Neutrophil (primary cell): ENCODE data around the gene JMJD8.

Source experiments
- H3K27ac ChIP-seq: fragments of 200-600 bp; sonication (generic); 2 replicates; pipeline ENCODE4 v1.5.1; 2016; ENCODE audit warnings: mild to moderate bottlenecking, moderate library complexity
- H3K27me3 ChIP-seq: fragments of 200-600 bp; sonication (generic); 2 replicates; pipeline ENCODE4 v1.6.0; 2016; ENCODE audit warnings: mild to moderate bottlenecking
- H3K36me3 ChIP-seq: fragments of 200-600 bp; sonication (generic); 2 replicates; pipeline ENCODE4 v1.5.1; 2017
- H3K4me1 ChIP-seq, 2 experiments: fragments of 200-600 bp in 1 of 2; sonication (generic) in 1 of 2; 1 replicate in 1 of 2; 2 replicates in 1 of 2; pipeline versions ENCODE4 v1.5.1 to v1.6.1; 2013 to 2016; ENCODE audit warnings: low read depth in 1 of 2, low read length in 1 of 2, mild to moderate bottlenecking in 1 of 2, moderate library complexity in 1 of 2; ENCODE audit not compliant: control insufficient read depth in 1 of 2, insufficient read depth in 1 of 2
- H3K4me3 ChIP-seq, 2 experiments: fragments of 200-600 bp in 1 of 2; sonication (generic) in 1 of 2; 1 replicate in 1 of 2; 2 replicates in 1 of 2; pipeline ENCODE4 v1.5.1; 2013 to 2016; ENCODE audit warnings: low read depth in 1 of 2, low read length in 1 of 2, mild to moderate bottlenecking in 1 of 2, moderate library complexity in 1 of 2
- H3K9me3 ChIP-seq: fragments of 200-600 bp; sonication (generic); 2 replicates; pipeline ENCODE4 v1.5.1; 2016
- TF ChIP-seq, protein P1 (sequence below): fragments of 200-600 bp; sonication (generic); IDR thresholded peaks from 2 replicates; pipeline ENCODE4 v1.5.1; 2016; ENCODE audit warnings: antibody characterized with exemption

The JMJD8 gene

DNA sequence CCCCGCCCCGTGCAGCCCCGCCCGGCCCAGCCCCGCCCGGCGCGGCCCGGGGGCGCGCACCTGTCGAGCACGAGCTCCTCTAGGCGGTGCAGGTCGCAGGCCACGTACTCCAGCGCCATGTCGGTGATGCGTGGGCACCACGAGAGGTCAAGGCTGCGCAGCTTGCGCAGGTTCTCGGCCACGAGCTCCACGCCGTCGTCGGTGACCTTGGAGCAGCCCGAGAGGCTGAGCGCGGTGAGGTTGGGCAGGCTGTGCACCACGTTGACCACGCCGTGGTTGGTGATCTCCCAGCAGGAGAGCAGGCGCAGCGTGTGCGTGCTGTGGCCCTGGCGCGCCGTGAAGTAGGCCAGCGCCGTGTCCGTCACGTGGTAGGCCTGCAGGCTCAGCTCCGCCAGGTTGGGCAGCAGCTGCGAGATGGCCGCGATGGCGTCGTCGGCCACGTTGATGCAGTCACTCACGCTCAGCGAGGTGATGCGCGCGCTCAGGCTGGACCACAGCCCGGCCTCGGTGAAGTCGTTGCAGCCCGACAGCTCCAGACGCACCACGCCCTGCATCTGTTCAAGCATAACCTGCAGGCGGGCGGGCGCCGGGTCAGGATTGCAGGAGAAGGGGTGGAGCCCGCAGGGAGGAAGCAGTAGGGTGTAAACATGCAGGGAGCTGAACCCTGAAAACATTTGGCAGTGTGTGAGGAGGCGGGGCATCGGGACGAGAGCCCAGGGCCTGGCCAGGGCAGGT is 11.4 kb upstream of the JMJD8 start:
- Histone ChIP-seq H3K36me3 (no peaks in the 10 kb centered on the region), H3K4me3 (peak overlapping the region; percentile 53 to 60), H3K27ac (no peak overlapping the region), H3K9me3 (no peaks in the 10 kb centered on the region), H3K4me1 (peaks cover 8 to 21% of the 10 kb centered on the region in 2 experiments), H3K27me3 (peaks cover 100% of the 10 kb centered on the region)
- TF ChIP-seq, protein P1, sequence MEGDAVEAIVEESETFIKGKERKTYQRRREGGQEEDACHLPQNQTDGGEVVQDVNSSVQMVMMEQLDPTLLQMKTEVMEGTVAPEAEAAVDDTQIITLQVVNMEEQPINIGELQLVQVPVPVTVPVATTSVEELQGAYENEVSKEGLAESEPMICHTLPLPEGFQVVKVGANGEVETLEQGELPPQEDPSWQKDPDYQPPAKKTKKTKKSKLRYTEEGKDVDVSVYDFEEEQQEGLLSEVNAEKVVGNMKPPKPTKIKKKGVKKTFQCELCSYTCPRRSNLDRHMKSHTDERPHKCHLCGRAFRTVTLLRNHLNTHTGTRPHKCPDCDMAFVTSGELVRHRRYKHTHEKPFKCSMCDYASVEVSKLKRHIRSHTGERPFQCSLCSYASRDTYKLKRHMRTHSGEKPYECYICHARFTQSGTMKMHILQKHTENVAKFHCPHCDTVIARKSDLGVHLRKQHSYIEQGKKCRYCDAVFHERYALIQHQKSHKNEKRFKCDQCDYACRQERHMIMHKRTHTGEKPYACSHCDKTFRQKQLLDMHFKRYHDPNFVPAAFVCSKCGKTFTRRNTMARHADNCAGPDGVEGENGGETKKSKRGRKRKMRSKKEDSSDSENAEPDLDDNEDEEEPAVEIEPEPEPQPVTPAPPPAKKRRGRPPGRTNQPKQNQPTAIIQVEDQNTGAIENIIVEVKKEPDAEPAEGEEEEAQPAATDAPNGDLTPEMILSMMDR: no peak

DNA sequence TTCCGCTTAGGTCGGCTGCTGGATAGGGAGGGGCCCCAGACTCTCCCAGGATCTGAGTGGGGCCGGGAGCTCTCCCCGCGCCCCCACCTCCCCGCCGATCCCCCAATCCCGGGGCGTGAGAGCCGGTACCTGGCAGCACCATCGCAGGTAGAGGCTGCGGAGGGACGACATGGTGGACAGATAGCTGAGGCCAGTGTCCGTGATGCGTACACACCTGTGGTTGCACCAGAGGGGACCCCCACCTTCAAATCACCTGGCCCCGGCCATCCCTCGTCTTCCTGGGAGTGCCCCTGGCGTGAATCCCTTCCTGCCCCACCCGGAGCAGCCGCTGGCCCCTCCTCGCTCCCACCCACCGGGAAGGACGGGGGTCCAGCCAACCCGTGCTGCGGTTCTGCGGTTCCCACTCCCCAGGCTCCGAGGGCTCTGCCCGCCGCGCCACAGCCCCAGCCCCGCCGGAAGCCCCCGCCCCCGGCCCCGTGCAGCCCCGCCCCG is 10.8 kb upstream of the JMJD8 start:
- TF ChIP-seq, protein P1: no peak
- H3K4me3 ChIP-seq: peak overlapping the region in 1 of 2 experiments; percentile 18
- no peak overlapping the region for H3K27ac ChIP-seq
- no peaks in the 10 kb centered on the region for H3K9me3 ChIP-seq
- H3K4me1 ChIP-seq: peaks cover 9 to 25% of the 10 kb centered on the region in 2 experiments
- peaks cover 93% of the 10 kb centered on the region for H3K27me3 ChIP-seq
- H3K36me3 ChIP-seq: no peaks in the 10 kb centered on the region

DNA sequence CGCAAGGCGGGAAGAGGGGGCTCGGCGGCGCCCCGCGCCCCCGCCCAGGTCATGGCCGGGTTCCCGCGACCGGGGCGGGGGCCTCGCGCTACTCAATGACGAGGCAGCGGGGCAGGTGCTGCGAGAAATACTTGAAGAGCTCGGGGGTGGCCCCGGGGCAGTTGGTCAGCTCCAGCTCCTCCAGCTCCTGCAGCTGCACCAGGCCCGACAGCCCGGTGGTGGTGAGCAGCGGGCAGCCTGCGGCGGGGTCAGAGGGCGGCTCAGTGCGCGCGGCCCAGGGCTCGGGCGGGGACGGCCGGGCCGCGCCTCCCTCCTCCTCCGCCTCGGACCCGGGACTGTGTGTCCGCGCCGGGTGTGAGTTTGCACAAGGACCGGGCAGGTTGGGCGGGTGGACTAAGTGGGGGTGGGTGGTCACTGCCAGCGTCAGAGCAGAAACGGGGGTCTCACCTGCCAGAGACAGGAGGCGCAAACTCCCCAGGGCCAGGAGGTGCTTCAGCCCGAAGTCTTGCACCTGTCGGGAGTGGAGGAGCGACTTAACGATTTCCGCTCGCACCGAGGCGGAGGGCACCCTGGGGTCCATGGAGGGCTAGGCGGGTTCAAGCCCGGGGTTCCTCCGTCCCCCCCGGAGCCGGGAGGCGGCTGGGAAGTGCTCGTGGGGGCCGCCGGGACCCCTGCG is 10.2 kb upstream of the JMJD8 start:
- Histone ChIP-seq H3K36me3 (no peaks in the 10 kb centered on the region), H3K27ac (no peak overlapping the region), H3K27me3 (peaks cover 88% of the 10 kb centered on the region), H3K9me3 (no peaks in the 10 kb centered on the region), H3K4me1 (peaks cover 15 to 30% of the 10 kb centered on the region in 2 experiments), H3K4me3 (peak overlapping the region in 1 of 2 experiments; percentile 18)
- TF ChIP-seq, protein P1: no peak

DNA sequence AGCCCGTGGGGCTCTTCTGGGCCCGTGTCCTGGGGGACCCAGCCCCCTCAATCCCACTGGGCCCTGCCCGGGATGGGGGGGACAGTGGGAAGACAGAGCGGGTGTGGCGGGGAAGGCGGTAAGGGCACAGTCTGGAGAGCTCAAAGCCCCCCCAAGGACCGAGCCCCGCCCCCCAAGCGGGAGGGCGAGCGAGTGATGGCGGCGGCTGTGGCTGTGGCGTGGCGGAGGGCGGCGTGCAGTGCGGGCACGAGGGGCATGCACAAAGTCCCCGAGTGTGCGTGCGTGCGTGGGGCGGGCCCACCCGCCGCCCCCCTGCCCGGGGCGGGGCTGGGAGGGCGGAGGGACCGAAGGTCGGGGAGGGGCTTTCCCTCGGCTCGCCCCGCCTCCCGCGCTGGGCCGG is 9.6 kb upstream of the JMJD8 start:
- Histone ChIP-seq H3K27me3 (peaks cover 82% of the 10 kb centered on the region), H3K4me1 (peaks cover 18 to 31% of the 10 kb centered on the region in 2 experiments), H3K36me3 (no peaks in the 10 kb centered on the region), H3K27ac (no peak overlapping the region), H3K9me3 (no peaks in the 10 kb centered on the region), H3K4me3 (no peak overlapping the region)
- TF ChIP-seq, protein P1: no peak

DNA sequence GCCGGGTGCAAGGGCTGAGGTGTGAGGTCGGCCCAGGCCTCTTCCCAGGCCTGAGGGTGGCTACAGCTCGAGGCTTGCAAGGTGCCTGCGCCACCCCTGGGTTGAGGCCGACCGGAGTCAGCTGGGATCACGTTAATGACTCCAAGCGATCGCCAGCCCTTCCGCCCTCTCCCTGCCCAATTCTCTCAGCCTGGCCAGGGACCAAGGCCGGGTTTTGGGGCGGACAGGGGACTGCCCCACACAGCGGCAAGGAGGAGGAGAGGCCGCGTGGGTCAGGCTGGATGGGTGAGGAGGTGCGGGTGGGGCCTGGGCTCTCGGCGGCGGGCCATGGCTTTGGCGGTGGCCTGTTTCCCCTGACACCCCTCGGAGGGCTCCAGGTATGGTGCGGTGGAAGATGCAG is 9.2 kb upstream of the JMJD8 start:
- Histone ChIP-seq H3K36me3 (no peaks in the 10 kb centered on the region), H3K9me3 (no peaks in the 10 kb centered on the region), H3K27ac (no peak overlapping the region), H3K4me1 (peaks cover 18 to 31% of the 10 kb centered on the region in 2 experiments), H3K27me3 (peaks cover 78% of the 10 kb centered on the region), H3K4me3 (no peak overlapping the region)
- TF ChIP-seq, protein P1: no peak
